ENCODE data around the gene PPIP5K1.
"Not testable (repeated sequence)": the region's sequence is repeated elsewhere in the genome, so short reads cannot be mapped to it uniquely, and the experiment has no call there.

DNA sequence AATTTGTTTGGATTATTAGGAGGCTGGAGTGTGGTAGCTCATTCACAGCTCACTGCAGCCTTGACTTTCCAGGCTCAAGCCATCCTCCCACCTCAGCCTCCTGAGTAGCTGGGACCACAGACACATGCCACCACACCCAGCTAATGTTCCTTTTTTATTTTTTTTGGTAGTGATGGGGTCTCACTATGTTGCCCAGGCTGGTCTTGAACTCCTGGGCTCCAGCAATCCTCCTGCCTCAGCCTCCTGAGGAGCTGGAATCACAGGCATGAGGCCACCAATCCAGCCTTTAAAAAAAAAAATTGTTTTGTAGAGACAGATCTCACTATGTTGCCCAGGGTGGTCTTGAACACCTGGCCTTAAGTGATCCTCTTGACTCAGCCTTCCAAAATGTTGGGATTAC, 36.9 kb upstream of the PPIP5K1 start:
- TF ChIP-seq, protein P1, sequence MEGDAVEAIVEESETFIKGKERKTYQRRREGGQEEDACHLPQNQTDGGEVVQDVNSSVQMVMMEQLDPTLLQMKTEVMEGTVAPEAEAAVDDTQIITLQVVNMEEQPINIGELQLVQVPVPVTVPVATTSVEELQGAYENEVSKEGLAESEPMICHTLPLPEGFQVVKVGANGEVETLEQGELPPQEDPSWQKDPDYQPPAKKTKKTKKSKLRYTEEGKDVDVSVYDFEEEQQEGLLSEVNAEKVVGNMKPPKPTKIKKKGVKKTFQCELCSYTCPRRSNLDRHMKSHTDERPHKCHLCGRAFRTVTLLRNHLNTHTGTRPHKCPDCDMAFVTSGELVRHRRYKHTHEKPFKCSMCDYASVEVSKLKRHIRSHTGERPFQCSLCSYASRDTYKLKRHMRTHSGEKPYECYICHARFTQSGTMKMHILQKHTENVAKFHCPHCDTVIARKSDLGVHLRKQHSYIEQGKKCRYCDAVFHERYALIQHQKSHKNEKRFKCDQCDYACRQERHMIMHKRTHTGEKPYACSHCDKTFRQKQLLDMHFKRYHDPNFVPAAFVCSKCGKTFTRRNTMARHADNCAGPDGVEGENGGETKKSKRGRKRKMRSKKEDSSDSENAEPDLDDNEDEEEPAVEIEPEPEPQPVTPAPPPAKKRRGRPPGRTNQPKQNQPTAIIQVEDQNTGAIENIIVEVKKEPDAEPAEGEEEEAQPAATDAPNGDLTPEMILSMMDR (IDR thresholded peaks at IDR 0.05; ENCODE audit: low read depth, low read length) = not testable (repeated sequence)
- not testable (repeated sequence) for TF ChIP-seq POLR2A (IDR thresholded peaks at IDR 0.05; ENCODE audit: extremely low read depth, insufficient read length); MYC (IDR thresholded peaks at IDR 0.05; ENCODE audit: low read depth, low read length)
- TF ChIP-seq, protein P2, sequence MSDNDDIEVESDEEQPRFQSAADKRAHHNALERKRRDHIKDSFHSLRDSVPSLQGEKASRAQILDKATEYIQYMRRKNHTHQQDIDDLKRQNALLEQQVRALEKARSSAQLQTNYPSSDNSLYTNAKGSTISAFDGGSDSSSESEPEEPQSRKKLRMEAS (IDR thresholded peaks at IDR 0.05; ENCODE audit: low read depth, low read length) = not testable (repeated sequence)

Measured in NB4 (cell line).